Hepatic stellate cell (primary cell): Measurements from ENCODE around the gene MTHFD2L.
A peak's percentile ranks its signal among the peaks of the same experiment; 100 is the strongest.

Experiments
- DNase-seq: peaks from one replicate; pipeline ENCODE4 v3.0.0; 2011; ENCODE audit warnings: low spot score

MTHFD2L gene

GRCh38 chr4:74252933-74253332 is 95.0 kb downstream of the MTHFD2L start:
- no peak for DNase-seq

GRCh38 chr4:74254386-74254785 is 96.5 kb downstream of the MTHFD2L start:
- no peak for DNase-seq

GRCh38 chr4:74255096-74255495 is 97.2 kb downstream of the MTHFD2L start:
- DNase-seq: no peak

- no peak for DNase-seq
Measured at GRCh38 chr4:74258963-74259362, 101.0 kb downstream of the MTHFD2L start.

- DNase-seq: no peak
Measured at GRCh38 chr4:74260036-74260435, 102.1 kb downstream of the MTHFD2L start.

GRCh38 chr4:74262522-74262921 is 104.6 kb downstream of the MTHFD2L start:
- no peak for DNase-seq

- no peak for DNase-seq
Measured at GRCh38 chr4:74263551-74263950, 105.6 kb downstream of the MTHFD2L start.

- DNase-seq: no peak
Measured at GRCh38 chr4:74266081-74266480, 108.2 kb downstream of the MTHFD2L start.

GRCh38 chr4:74267998-74268606 is 110.2 kb downstream of the MTHFD2L start:
- DNase-seq: peak; percentile 7

GRCh38 chr4:74268643-74269042 is 110.7 kb downstream of the MTHFD2L start:
- DNase-seq: no peak

GRCh38 chr4:74278490-74278889 is 120.6 kb downstream of the MTHFD2L start:
- no peak for DNase-seq

- DNase-seq: no peak
Measured at GRCh38 chr4:74279716-74280115, 121.8 kb downstream of the MTHFD2L start.

- DNase-seq: no peak
Measured at GRCh38 chr4:74282926-74283325, 125.0 kb downstream of the MTHFD2L start.

GRCh38 chr4:74283614-74284013 is 125.7 kb downstream of the MTHFD2L start:
- DNase-seq: peak; percentile 3

GRCh38 chr4:74284053-74284452 is 126.1 kb downstream of the MTHFD2L start:
- DNase-seq: no peak

- no peak for DNase-seq
Measured at GRCh38 chr4:74287164-74287563, 129.2 kb downstream of the MTHFD2L start.

- no peak for DNase-seq
Measured at GRCh38 chr4:74287791-74288190, 129.9 kb downstream of the MTHFD2L start.

GRCh38 chr4:74291471-74291870 is 133.6 kb downstream of the MTHFD2L start:
- no peak for DNase-seq

- no peak for DNase-seq
Measured at GRCh38 chr4:74292111-74292870, 134.4 kb downstream of the MTHFD2L start.

GRCh38 chr4:74293558-74293957 is 135.6 kb downstream of the MTHFD2L start:
- no peak for DNase-seq

- DNase-seq: no peak
Measured at GRCh38 chr4:74294681-74295080, 136.8 kb downstream of the MTHFD2L start.

- no peak for DNase-seq
Measured at GRCh38 chr4:74297539-74297938, 139.6 kb downstream of the MTHFD2L start.

GRCh38 chr4:74304095-74304625 is 146.2 kb downstream of the MTHFD2L start:
- no peak for DNase-seq

GRCh38 chr4:74305000-74305399 is 147.1 kb downstream of the MTHFD2L start:
- DNase-seq: no peak
